Body of pancreas (tissue), 4 donors: ENCODE data around the gene PSAPL1.
A peak's percentile ranks its signal among the peaks of the same experiment; 100 is the strongest.

Experiments
- CTCF ChIP-seq, 7 experiments: fragments of 450-650 bp in 4 of 7; fragments of 200-600 bp in 3 of 7; sonication (generic) in 3 of 7; IDR thresholded peaks; one replicate each; pipeline ENCODE4 v1.5.1; 2016 to 2019; ENCODE audit warnings: antibody characterized with exemption in 7 of 7
- POLR2A ChIP-seq, 3 donors: fragments of 450-650 bp; IDR thresholded peaks; one replicate each; pipeline ENCODE4 v1.6.1; 2016; ENCODE audit warnings: antibody characterized with exemption in 3 of 3, mild to moderate bottlenecking in 2 of 3

- TF ChIP-seq POLR2A (IDR thresholded peaks at IDR 0.05) (no peak), CTCF (IDR thresholded peaks at IDR 0.05) (peak in 3 of 7 experiments; percentile 3 to 9 (median 7))
These were observed 27.8 kb upstream of the PSAPL1 start for GRCh38 chr4:7462509-7462971.
